Colonic mucosa (tissue), 4 donors: ENCODE data around the gene ZCCHC24. TPM values are rescaled to one million over a fixed set of nuclear protein-coding genes. Genes with fewer than 3 reads are reported as not detected.

Experiments
- DNase-seq: peaks from one replicate; pipeline ENCODE4 v3.0.0-alpha.2; 2020
- H3K27ac ChIP-seq: fragments of 200-600 bp; one replicate; pipeline ENCODE4 v1.8.0; 2021
- H3K27me3 ChIP-seq: fragments of 200-600 bp; one replicate; pipeline ENCODE4 v1.8.0; 2021
- H3K36me3 ChIP-seq: fragments of 200-600 bp; one replicate; pipeline ENCODE4 v1.8.0; 2021
- H3K4me1 ChIP-seq: fragments of 200-600 bp; one replicate; pipeline ENCODE4 v1.8.0; 2021; ENCODE audit warnings: mild to moderate bottlenecking
- H3K4me3 ChIP-seq: fragments of 200-600 bp; one replicate; pipeline ENCODE4 v1.8.0; 2021
- H3K9ac ChIP-seq, 2 donors: one replicate each; pipeline ENCODE4 v1.7.0; 2013; ENCODE audit warnings: control low read depth in 2 of 2, low read depth in 2 of 2, low read length in 2 of 2
- H3K9me3 ChIP-seq: fragments of 200-600 bp; one replicate; pipeline ENCODE4 v1.8.0; 2021
- intact Hi-C: fragments of 100-400 bp; cut with DNase I; formaldehyde crosslinking; loops from one replicate; pipeline ENCODE4 v1.14.1; 2022
- total RNA-seq, 2 donors: library from RNA; stranded (reverse); fragmentation: NEBNext Ultra II Directional in 1 of 2; extraction: Animal tissue kit (Norgen Biotek cat#: 25700) in 1 of 2; gene quantifications; one replicate each; pipeline ENCODE4 v1.2.1, GENCODE V29; 2021
- TF ChIP-seq, protein P1 (sequence below): fragments of 200-600 bp; IDR thresholded peaks from one replicate; pipeline ENCODE4 v1.8.0; 2022; ENCODE audit warnings: antibody characterized with exemption, mild to moderate bottlenecking
- donor health status: healthy.
- donor health status: DM: no; HTN: no; CAD: no.
- donor health status: DM: no; HTN: no; CAD: no.

Gene ZCCHC24
- total RNA-seq, 2 donors from 2014 or later: 4.6 to 19.1 TPM

DNA sequence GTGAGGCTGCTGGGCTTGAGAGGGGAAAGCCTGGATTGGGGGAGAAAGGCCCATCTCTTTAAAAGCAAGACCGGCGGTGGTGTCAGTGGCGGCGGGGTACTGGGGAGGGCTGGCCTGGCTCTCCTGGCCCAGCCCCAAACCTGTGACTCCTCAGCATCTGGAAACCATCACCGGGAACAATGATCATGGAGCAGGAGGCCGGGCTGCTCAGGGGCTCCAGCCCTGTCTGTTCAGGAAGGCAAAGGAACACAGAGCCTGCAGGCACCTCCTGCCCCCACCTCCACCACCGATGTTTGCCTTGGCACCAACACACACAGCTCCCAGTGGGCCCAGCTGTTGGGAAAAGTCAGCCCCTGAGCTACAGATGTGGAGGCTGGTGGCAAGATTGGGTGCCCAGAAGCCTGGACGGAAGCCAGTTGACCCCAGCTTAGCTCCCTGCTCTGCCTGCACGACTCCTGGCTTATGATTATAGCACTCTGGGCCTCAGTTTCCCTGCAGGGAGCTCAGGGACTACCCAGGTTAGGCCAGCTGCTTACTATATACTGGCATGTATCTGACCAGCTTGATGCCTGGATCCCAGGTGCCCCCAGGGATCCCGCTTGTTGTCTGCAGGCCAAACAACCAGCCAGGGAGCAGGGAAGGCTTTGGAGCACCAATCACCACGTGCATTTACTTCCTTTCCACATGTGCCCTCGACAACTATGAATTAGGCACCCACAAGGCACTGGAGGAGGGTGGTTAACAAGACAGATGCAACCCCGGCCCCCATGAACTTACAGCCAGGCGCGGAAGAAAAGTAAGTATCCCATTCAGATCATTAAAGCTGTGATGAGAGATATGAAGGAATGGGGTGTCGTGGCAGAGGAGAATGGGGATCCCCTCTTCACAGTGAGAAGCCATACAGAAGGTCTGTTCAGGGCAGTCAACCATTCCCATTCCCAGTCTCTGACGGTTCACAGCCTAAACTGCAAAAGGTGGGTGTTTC, 37.3 kb downstream of the ZCCHC24 start:
- intact Hi-C loops: no loop called here
- TF ChIP-seq, protein P1, sequence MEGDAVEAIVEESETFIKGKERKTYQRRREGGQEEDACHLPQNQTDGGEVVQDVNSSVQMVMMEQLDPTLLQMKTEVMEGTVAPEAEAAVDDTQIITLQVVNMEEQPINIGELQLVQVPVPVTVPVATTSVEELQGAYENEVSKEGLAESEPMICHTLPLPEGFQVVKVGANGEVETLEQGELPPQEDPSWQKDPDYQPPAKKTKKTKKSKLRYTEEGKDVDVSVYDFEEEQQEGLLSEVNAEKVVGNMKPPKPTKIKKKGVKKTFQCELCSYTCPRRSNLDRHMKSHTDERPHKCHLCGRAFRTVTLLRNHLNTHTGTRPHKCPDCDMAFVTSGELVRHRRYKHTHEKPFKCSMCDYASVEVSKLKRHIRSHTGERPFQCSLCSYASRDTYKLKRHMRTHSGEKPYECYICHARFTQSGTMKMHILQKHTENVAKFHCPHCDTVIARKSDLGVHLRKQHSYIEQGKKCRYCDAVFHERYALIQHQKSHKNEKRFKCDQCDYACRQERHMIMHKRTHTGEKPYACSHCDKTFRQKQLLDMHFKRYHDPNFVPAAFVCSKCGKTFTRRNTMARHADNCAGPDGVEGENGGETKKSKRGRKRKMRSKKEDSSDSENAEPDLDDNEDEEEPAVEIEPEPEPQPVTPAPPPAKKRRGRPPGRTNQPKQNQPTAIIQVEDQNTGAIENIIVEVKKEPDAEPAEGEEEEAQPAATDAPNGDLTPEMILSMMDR: no peak
- no peak for DNase-seq

GRCh38 chr10:79407423-79407796, 38.0 kb downstream of the ZCCHC24 start:
- no peaks in the 10 kb centered on the region for H3K27me3 ChIP-seq
- H3K36me3 ChIP-seq: no peaks in the 10 kb centered on the region
- H3K4me3 ChIP-seq: no peak overlapping the region
- DNase-seq: no peak
- intact Hi-C loops: no loop called here
- H3K9ac ChIP-seq: no peak overlapping the region
- peak overlapping the region; percentile 12 for H3K27ac ChIP-seq
- peaks cover 9% of the 10 kb centered on the region for H3K4me1 ChIP-seq
- H3K9me3 ChIP-seq: no peaks in the 10 kb centered on the region
- TF ChIP-seq, protein P1: no peak

More for the DNA sequence above, 37.3 kb downstream of the ZCCHC24 start:
- H3K9me3 ChIP-seq: no peaks in the 10 kb centered on the region
- H3K4me3 ChIP-seq: no peak overlapping the region
- no peaks in the 10 kb centered on the region for H3K27me3 ChIP-seq
- H3K27ac ChIP-seq: peak overlapping the region; percentile 12
- peaks cover 9% of the 10 kb centered on the region for H3K4me1 ChIP-seq
- no peak overlapping the region for H3K9ac ChIP-seq
- H3K36me3 ChIP-seq: no peaks in the 10 kb centered on the region

DNA sequence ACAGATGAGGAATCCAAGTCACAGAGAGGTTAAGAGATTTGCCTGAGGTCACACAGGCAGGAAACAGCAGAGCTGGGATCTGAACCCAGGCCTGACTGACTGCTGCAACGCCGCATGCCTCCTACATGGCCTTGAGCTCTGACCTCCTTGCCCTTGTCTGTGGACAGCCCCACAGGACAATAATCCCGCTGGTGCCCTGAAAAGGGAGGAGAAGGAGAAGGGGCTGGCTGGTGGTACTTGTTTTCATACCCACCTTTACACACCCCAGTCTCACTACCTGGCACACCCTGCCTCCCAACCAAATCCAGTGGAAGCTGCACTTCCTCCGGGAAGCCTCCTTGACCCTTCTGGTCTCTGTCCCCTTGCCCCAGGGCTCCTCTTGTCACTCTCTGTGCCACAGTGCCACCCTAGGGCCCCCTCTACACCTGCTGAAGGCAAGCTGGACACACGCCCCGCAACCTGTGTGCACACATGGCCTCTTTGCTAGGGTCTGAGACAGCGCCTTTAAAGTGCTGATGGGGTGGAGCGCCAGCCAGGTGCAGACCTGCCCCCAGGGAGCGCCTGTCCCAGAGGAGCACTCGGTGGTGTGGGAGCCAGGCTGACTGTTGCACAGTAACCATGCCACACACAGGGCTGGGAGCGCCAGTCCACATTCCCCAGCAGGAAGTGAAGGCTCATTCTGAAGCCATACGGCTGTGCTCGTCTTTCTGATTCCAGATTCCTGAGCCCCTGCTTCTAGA, 38.6 kb downstream of the ZCCHC24 start:
- Histone ChIP-seq H3K36me3 (no peaks in the 10 kb centered on the region), H3K27me3 (no peaks in the 10 kb centered on the region), H3K9me3 (no peaks in the 10 kb centered on the region), H3K4me1 (peaks cover 9% of the 10 kb centered on the region), H3K9ac (no peak overlapping the region), H3K27ac (no peak overlapping the region), H3K4me3 (no peak overlapping the region)
- TF ChIP-seq, protein P1: no peak
- intact Hi-C loops: no loop called here
- no peak for DNase-seq

- TF ChIP-seq, protein P1: no peak
- no peak for DNase-seq
- Histone ChIP-seq H3K9ac (no peak overlapping the region), H3K27me3 (no peaks in the 10 kb centered on the region), H3K4me1 (peaks cover 9% of the 10 kb centered on the region), H3K36me3 (no peaks in the 10 kb centered on the region), H3K9me3 (no peaks in the 10 kb centered on the region), H3K4me3 (no peak overlapping the region), H3K27ac (peak overlapping the region; percentile 22)
- intact Hi-C loops: no loop called here
Observed at GRCh38 chr10:79405995-79406515, 39.4 kb downstream of the ZCCHC24 start.

DNA sequence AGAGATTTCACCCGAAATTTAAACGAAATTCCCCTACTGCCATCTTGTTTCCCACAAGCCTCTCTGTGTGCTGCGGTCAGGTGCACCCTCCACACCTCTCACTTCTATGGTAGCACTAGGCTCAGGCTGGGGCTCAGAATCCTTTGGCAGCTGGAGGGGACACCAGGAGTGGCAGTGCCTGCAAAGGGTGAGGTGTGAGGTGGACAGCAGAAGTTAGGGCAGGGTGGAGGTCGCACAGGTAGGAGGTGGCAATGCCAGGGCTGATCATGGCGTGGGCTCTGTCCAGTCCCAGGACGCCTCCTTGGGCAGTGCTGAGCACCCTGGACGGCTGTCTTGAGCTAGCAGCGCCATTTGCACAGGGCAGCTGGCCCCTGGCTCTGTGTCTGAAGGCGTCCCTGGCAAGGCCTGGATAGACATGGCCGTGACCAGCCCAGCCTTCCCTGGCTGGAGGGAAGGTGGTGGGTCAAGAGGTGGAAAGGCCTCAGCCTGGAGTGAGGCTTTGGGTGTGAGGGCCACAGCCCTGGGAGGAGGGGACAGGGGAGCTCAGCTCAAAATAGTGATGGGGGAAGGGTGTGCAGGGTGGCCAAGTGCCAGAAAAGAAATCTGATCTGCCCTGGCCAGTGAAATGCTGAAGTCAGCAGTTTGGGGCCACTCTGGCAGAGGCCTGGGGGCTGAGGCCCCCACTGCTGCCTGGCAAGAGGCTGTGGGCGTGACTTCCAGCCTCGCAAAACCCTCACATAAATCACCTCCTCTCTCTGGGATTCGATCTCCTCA, 40.0 kb downstream of the ZCCHC24 start:
- peak overlapping the region; percentile 22 for H3K27ac ChIP-seq
- no peak for DNase-seq

More for the DNA sequence above, 40.0 kb downstream of the ZCCHC24 start:
- TF ChIP-seq, protein P1: no peak
- Histone ChIP-seq H3K9ac (no peak overlapping the region), H3K4me3 (no peak overlapping the region), H3K36me3 (no peaks in the 10 kb centered on the region), H3K9me3 (no peaks in the 10 kb centered on the region), H3K27me3 (no peaks in the 10 kb centered on the region), H3K4me1 (peaks cover 9% of the 10 kb centered on the region)
- intact Hi-C loops: no loop called here
